DMS153 (cell line): ENCODE results near the gene P2RY2.
"Not testable (repeated sequence)": the region's sequence is repeated elsewhere in the genome, so short reads cannot be mapped to it uniquely, and the experiment has no call there.

Source experiments
- DNase-seq: peaks from one replicate; lab custom pipeline; 2025; lab: John Stamatoyannopoulos, UW

Gene P2RY2

DNA sequence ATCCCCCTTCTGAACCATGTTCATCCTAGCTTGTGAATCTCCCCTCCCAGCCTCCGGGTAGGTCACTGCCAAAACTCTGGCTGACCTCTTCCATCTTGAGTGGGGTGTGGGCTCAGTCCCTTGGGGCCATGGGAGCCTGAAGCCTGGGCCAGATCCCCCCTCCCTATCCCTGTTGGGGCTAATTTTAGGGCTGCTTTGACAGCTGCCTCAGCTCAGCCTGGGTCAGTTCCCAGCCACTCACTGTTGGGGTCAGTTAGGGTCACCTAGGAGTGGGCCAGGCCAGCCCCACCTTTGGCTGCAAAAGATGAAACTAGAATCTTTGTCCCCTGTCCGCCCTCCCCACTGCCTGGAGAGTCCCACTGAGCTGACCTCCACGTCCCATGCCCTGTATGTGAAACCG lies 29.8 kb upstream of the P2RY2 start:
- DNase-seq, result no peak

DNA sequence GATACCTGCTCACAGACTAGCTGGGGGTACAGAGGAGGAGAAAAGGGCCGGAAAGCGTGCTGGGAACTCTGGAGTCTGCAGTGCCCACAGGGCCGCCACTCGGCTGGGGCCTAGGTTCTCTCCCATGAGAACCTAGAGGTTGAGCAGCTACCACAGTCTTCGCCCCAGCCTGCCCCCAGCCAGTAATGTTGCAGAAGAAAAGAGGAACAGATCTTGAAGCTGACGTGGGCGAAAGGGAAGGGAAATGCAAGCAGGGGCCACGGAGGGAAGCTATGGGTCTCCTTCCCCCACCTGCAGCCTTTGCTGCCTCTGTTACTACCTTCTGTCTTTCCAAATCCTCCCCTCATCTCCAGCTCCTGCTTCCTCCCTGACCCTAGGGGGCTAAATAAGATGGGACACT lies 28.8 kb upstream of the P2RY2 start:
- no peak for DNase-seq

DNA sequence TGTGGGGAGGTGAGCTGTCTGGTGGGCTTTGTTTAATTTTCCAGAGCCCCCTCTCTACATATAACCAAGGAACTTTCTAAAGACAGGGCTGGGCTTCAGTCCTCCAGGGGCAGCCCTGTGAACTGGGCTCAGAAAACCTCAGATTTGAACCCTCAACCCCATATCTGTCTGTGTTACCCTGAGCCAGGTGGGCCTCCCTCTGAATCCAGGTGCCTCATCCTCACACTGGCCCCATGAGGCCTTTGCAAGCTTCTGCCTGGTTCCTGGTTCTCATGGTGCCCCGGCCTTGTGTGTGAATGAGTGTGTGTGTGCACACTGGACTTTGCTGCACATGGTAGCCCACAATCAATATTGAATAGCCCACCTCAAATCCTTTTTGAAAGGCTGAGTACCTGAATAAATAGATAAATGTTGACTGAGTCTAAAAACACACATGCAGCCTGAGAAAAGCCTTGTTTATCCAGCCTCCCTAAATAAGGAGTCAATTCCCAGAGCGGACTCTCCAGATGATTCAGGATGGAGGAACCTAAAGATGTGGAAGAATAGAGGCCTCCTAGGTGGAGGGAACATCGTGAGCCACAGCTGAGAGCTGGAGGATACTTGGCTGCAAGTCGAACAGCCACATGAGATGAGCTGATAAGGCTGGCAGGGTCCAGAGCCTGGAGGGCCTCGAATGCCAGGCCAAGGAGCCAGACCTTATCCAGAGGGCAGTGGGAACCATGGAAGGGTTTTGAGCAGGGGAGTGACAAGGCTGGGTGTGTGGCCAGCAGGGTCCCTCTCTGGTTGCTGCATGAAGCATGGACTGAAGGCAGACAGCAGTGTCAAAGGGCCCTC lies 28.1 kb upstream of the P2RY2 start:
- DNase-seq, result no peak

DNA sequence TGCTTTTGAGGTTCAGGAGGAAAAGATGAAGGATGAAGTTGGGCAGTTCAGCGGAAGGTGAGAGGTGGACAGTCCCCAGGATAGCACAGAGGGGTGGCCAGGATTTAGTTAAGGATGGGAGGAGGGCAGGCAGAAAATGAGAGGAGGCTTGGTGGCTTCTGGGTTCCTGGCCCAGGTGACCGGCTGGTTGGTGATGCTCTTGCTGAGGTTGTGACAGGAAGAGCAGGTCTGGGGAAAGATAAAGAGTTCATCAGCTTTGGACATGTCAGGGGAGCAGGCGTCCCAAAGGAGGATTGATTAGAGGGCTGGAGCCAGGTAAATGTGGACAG lies 27.6 kb upstream of the P2RY2 start:
- DNase-seq, result no peak

DNA sequence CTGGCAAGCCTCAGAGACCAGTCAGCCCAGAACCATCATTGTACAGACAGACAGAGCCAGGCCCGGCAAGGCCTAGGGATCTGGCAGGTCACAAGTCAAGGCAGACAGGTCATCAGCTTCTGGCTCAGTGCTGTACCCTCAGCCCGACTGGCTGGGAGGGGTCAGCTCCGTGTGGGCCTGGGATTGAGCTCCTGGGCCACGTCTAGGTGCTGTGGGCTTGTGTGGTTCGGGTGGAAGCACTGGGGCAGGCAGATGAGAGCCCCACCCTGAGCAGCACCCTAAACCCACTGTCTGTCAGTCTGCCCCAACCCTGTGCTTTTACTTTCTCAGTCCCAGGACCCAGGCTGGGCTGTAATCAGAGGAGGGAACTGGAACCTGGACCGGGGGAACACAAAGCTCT lies 26.9 kb upstream of the P2RY2 start:
- no peak for DNase-seq

DNA sequence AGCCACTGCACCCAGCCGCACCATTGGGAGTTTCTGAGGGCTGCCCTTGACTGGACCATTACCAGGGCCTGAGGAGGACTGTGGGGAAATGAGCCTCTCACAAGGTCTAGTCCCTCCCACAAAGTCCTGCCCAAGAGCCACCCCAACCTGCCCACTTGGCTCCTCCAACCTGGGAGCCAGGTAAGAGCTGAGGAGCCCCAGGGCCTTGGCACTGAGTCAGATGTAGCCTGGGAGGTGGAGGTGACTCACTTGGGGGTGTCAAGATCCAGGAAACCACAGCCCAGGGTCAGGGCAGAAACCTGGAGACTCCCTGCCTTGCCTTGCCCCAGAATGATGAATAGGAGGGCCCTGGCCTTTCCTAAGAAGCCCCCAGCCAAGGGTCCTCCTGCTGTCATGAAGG lies 25.8 kb upstream of the P2RY2 start:
- no peak for DNase-seq

DNA sequence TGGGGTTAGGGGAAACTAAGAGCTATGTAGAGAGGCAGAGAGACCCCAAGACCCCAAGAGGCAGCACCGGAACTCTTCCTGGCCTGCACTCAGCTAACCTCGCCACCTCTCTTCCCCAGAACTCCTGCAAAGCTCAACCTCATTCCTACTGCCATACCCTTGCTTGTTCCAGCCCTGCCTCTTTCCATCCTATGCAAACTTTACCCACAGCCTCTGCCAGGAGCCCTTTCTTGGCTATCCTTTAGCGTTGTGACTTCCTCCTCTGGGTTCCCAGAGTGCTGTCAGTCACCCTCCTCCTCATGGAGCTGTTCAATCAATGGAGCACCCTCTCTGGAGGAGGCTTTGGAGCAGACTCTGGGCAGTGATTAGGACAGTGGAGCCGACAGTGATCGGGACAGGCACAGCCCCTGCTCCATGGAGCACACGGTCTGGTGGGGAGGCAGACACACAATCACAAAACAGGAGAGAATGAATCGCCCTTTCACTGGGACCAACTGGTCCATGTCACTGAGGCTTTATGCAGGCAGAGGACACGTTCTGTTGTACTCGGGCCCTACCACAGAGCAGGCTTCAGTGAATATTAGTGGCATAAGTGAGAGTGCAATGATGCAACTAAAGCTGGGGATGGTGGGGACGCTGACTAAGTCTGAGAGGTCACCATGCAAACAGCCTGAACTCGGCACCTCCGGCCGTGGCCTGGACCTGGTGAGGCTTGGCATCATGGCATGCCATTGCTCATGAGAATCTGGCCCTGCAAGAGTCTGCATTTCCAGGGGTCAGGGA lies 24.6 kb upstream of the P2RY2 start:
- DNase-seq, result no peak

DNA sequence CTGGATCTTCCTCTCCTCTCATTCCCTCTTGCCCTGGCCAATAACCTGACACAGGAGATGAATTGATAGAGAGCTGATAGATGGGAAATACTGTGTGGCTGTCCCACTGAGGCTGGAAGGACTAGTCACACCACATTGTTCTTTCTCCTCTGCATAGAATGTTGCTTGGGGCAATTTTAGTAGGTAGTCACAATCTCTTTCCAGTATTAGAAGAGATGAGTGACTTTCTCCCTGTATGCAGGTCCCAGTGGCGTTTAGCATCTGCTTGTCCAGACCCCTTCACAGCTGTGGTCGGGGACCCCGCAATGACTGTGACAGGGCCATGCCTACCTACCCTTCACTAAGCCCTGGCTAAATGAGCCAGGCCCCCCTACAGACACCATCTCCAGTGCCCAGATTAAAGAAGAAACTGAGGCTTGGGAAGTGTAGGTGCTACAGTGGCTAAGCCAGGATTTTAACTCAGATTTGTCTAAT lies 24.0 kb upstream of the P2RY2 start:
- DNase-seq, result no peak

DNA sequence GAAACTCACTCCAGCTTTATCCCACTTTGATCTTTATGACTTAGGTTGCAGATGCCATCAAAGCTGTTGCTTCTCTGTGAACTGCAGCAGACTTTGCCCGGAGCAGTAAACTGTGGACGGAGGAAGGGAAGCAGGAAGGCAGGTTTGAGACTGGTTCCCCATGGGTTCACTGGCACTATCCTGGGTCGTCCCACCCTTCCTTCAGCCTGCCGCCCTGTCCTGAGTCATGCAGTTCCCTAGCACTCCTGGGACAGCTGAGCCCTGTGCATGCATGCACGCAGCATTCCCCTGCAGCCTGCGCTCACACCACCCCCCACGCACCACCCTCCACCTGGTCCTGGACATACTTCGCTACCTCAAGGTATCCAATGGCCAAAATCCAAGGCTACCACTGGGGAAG lies 23.5 kb upstream of the P2RY2 start:
- no peak for DNase-seq

DNA sequence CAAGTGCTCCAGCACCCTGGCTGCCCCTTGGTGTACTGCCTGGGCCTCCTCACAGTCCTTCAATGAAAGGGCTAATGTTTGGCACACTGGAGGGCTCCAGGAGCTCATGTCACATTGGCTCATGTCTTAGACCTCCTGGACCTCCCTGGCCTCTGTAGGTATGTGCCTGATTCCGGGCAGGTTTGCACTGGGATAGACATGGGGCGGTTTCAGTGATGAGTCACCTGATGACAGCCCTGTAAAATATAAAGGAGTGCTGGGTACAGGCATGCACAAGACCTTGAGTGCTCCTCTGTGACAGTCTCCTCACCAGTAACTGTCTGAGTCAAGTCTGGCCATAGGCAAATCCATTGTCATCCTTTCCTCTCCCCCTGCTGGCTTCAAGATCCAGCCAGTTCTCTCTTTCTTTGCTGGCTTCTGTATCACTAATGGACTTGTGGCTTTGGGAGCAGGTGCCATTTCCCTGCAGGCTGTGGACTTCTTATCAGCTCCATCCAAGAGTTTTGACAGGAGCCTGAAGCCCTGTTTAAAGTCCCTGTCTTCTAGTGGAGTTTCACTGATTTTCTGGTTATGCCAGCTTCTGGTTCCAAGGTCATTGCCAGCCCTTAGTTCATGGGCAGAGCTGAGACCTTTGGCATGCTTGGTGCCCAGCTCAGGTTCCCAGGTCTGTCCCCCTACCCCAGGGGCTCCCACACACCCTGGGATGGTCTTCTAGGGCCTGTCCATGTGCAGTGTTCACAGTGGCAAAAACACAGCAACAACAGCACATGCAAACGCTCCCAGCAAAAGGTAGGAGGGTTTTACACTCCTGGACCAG lies 22.7 kb upstream of the P2RY2 start:
- no peak for DNase-seq

DNA sequence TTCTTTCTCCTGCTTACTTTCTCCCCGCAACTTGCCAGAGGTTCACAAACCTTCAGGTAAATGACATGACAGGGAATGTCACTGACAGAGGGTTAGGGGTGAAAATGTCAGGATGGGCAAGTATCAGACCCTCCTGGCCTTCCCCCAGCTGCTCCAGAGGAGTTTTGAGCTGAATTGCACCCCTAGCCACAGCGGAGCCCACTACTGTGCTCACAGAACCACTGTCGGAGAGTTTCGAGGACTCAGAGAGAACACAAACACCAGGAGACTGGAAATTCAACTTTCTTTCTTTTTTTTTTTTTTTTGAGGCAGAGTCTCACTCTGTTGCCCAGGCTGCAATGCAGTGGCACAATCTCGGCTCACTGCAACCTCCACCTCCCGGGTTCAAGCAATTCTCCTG lies 21.5 kb upstream of the P2RY2 start:
- no peak for DNase-seq

DNA sequence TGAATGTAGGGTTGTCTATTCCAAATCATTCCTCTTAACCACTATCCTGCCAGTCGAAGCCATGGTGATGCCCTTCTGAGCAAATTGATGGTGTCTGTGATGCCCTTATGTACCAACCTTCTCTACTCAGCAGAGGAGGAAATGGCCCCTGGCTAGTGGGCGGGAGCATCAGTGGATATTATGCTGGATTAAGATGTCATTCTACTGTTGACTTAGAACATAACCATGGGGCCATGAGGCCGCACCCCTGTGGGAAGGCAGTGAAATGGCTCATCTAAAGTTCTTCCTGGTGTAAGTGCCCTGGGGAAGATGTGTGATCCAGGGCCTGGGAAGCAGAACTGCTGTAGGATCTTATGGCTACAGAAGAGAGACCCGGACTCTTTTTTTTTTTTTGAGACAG lies 20.7 kb upstream of the P2RY2 start:
- DNase-seq, result no peak

DNA sequence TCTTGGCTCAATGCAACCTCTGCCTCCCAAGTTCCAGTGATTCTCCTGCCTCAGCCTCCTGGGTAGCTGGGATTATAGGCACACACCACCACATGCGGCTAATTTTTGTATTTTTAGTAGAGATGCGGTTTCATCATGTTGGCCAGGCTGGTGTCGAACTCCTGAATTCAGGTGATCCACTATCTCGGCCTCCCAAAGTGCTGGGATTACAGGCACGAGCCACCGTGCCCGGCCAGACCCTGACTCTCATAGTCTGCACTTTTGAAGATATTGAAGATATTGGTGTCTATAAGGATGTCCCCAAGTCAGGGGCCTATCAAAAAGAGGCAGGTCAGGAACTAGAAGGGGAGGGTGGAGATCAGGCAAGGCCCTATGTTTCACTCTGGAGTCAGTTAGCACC lies 20.3 kb upstream of the P2RY2 start:
- DNase-seq, result not testable (repeated sequence)

DNA sequence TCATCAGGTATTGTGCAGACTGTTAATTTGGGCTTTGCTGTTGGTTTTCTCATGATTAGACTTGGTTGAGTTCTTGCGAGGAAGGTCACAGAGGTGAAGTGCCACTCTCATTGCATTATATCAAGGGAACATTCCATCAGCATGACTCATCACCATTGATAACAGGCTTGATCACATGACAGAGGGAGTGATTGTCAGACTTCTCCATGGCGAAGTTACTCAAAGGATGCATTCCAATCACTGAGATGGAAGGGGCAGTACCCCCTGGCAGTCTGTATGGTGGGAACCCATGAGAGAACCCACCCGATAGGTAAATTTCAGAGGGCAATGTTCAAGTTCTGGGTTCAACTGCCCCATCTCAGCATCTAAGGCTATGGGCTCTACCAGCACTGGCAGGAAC lies 19.4 kb upstream of the P2RY2 start:
- no peak for DNase-seq

DNA sequence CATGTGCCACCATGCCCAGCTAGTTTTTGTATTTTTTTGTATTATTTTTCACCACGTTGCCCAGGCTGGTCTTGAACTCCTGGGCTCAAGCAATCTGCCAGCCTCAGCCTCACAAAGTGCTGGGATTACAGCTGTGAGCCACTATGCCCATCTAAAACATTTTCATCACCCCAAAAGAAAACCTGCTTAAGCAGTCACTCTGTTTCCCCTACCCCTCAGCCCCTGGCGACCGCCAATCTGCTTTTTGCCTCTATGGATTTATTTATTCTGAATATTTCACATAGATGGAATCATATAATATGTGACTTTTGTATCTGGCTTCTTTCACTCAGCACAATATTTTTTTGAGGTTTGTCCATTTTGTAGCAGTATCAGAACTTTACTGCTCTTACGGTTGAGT lies 18.6 kb upstream of the P2RY2 start:
- DNase-seq, result no peak

DNA sequence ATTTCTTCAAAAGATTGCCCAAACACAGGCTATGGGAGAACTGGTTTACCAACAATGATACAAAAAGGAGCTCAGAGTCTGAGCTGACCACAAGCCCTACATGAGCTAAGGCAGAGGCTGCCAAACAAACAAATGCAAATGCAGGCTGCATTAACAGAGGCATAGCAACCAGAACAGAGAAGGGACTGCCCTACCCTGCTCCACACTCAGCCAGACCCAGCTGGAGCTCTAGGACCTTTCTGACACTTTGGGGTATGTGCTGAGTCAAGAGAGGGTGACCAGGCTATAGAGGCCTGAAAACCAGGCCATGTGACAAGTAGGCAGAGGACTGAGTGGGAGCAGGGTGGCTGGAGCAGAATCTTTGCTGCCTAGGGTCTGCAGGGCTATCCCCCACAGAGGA lies 17.8 kb upstream of the P2RY2 start:
- no peak for DNase-seq

DNA sequence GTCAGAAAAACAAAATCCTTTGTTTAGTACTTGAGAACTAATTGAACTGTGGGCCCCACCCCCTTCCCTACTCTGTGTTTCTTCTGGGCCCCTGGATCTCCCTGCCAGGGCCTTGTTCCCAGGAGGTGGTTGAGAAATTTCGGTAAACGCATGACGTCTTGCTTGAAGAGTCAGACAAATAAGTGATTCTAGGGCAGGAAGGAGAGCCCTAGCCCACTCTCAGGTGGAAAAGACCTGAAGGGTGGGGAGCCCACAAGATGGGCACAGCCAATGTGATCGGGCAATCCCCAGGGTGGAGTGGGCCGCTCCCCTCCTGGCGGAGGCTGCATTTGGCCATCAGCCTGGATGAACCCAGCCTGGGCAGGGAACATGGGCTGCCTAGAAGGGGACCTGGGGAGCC lies 16.8 kb upstream of the P2RY2 start:
- DNase-seq, result no peak

DNA sequence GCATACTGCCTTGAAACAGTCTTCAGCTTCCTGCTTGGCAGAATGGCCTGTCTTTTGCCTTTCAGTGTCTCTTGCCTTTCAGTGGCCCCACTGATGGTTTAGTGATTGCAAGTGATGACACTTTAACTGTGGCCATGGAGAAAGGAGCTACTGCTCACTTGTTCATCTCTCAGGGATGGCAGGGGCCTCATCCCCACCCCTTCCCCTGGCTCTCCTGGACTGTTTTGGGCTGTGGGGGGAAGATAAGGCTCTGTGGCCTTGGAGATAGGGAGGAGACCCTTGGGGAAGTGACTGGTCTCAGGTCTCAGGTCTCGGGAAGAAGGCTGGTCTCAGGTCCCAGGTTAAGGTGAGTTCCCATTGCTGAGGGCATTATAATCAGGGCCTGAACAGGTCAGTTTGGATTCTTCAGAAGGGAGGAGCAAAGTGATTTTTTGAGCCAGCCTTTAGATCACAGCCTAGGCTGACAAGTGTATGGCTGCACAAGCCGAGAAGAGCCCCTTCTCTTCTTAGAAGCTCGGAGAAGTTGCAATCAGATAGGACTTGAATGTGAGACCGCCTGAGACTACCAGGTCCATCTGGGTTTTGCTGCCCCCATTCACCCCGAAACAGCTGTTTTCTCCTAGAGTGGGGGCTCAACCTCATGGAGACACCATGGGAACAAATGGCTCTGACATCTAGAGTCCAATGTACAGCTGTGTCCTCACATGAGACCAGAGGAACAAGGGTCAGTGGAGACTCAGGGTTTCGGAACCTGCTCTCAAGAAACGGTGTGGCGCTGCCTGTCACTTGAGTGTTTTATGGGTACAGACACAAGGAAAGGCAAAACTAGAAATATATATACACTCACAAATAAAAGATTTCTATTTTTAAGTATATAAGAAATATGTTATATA lies 15.9 kb upstream of the P2RY2 start:
- DNase-seq, result no peak

DNA sequence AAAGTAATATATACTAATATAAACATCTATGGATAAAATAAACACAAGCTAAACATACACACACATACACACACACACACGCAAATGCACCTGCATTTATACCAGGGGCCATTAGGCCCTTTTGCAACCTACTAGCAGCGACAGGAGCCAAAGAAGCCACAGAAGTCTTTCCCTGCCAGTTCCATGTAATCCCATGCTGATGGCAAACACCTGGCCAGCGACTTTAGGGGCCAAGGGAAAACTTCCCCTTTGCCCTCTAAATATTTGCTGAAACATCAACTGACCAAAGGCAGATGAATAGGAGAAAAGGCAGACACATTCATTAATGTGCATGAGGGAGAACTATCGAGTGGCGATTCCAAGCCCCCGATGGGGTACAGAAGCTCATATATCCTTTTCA lies 14.8 kb upstream of the P2RY2 start:
- no peak for DNase-seq

DNA sequence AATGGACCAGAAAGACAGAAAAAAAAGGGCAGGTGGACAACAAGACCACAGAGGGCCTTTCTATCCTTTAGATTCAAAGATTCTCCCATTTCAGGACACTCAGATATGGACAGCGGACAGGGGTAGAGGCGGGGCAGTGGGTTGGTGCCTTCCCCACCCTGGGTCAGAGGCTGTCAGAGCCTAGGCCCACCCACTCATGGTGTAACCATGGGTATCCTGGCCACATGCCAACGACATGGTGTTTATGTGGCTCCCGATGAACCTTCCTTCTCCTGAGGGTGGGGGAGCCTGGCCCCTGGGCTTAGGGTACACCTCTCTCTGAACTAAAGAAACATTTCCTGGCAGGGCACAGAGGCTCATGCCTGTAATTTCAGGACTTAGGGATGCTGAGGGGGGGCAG lies 14.3 kb upstream of the P2RY2 start:
- no peak for DNase-seq

DNA sequence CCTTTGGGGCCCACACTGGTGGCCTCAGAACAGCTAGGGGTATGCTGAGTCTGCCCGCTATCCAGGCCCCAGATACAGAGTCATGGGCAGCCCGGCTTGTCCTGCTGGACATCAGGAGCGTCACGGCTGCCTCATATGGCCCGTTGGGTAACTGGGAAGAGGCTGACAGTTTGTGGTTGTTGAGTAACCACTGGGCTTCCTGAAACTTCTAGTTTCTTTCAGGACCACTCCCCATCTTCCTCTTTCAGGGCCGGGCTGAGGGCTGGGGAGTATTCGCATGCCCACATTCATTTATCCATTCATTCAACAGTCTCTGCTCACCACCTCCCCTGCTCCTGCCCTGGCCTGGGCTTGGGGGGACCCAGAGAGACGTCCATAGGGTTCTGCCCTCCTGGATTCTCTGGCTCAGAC lies 13.4 kb upstream of the P2RY2 start:
- no peak for DNase-seq
